GM21717 (cell line): Measurements from ENCODE around the gene CTSE.
"Not testable (repeated sequence)": the region's sequence is repeated elsewhere in the genome, so short reads cannot be mapped to it uniquely, and the experiment has no call there.

Experiments used
- ATAC-seq: cut with Tn5 transposase; IDR thresholded peaks from one replicate; pipeline ENCODE4 v1.9.1; 2021; ENCODE audit warnings: mild to moderate bottlenecking, moderate library complexity; ENCODE audit not compliant: unreplicated experiment

The CTSE gene

GRCh38 chr1:206020393-206021007, 3.2 kb downstream of the CTSE start:
- ATAC-seq: no peak

- no peak for ATAC-seq
These were observed 8.6 kb downstream of the CTSE start for GRCh38 chr1:206015071-206015470.

- no peak for ATAC-seq
These were observed 9.1 kb downstream of the CTSE start for GRCh38 chr1:206014601-206015000.

GRCh38 chr1:206013026-206013795, 10.5 kb downstream of the CTSE start:
- ATAC-seq: no peak

GRCh38 chr1:206012086-206012859, 11.4 kb downstream of the CTSE start:
- ATAC-seq: peak; percentile 95

- ATAC-seq: no peak
These were observed 12.6 kb downstream of the CTSE start for GRCh38 chr1:206011057-206011456.

GRCh38 chr1:206010060-206010459, 13.6 kb downstream of the CTSE start:
- no peak for ATAC-seq

GRCh38 chr1:206006946-206007345, 16.7 kb downstream of the CTSE start:
- ATAC-seq: no peak

- ATAC-seq: no peak
These were observed 17.9 kb downstream of the CTSE start for GRCh38 chr1:206005778-206006180.

- no peak for ATAC-seq
These were observed 18.5 kb downstream of the CTSE start for GRCh38 chr1:206005234-206005633.

GRCh38 chr1:206004826-206005225, 18.9 kb downstream of the CTSE start:
- ATAC-seq: no peak

GRCh38 chr1:206003854-206004800, 19.6 kb downstream of the CTSE start:
- ATAC-seq: no peak

- ATAC-seq: no peak
These were observed 20.6 kb downstream of the CTSE start, which contains the start of gene RAB7B for GRCh38 chr1:206002871-206003801. Gene RAB7B, minus strand, starts transcription at chr1:206003395. Its CDS starts 9,260 bp downstream, at chr1:205994135.

GRCh38 chr1:206002160-206002559, 21.5 kb downstream of the CTSE start:
- no peak for ATAC-seq

GRCh38 chr1:206001476-206001888, 22.2 kb downstream of the CTSE start:
- ATAC-seq: no peak

- no peak for ATAC-seq
These were observed 22.9 kb downstream of the CTSE start for GRCh38 chr1:206000641-206001339.

- ATAC-seq: no peak
These were observed 25.0 kb downstream of the CTSE start for GRCh38 chr1:205998457-205999241.

GRCh38 chr1:205996641-205997040, 27.1 kb downstream of the CTSE start:
- ATAC-seq: not testable (repeated sequence)
